Measurements from ENCODE around the gene EDAR. TPM values are rescaled to one million over a fixed set of nuclear protein-coding genes. Genes with fewer than 3 reads are reported as not detected.
A peak's percentile ranks its signal among the peaks of the same experiment; 100 is the strongest.

Gene EDAR
- total and polyA plus RNA-seq, 9 of the 15 experiments (the other 6 are each of a cell fraction or from before 2014, with no cell fraction given) = 0.01 TPM; not detected in 8

- TF ChIP-seq, protein P1, sequence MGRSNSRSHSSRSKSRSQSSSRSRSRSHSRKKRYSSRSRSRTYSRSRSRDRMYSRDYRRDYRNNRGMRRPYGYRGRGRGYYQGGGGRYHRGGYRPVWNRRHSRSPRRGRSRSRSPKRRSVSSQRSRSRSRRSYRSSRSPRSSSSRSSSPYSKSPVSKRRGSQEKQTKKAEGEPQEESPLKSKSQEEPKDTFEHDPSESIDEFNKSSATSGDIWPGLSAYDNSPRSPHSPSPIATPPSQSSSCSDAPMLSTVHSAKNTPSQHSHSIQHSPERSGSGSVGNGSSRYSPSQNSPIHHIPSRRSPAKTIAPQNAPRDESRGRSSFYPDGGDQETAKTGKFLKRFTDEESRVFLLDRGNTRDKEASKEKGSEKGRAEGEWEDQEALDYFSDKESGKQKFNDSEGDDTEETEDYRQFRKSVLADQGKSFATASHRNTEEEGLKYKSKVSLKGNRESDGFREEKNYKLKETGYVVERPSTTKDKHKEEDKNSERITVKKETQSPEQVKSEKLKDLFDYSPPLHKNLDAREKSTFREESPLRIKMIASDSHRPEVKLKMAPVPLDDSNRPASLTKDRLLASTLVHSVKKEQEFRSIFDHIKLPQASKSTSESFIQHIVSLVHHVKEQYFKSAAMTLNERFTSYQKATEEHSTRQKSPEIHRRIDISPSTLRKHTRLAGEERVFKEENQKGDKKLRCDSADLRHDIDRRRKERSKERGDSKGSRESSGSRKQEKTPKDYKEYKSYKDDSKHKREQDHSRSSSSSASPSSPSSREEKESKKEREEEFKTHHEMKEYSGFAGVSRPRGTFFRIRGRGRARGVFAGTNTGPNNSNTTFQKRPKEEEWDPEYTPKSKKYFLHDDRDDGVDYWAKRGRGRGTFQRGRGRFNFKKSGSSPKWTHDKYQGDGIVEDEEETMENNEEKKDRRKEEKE (IDR thresholded peaks at IDR 0.05; ENCODE audit: borderline replicate concordance in 1 of 2, control insufficient read depth in 1 of 2, low read depth in 2 of 2, low read length in 1 of 2) = no peak
- TF ChIP-seq SAFB (IDR thresholded peaks at IDR 0.05; ENCODE audit: borderline replicate concordance, low read depth, low read length) = no peak
- no peak for TF ChIP-seq BMI1 (IDR thresholded peaks at IDR 0.05; ENCODE audit: low read length)
- TF ChIP-seq, protein P2, sequence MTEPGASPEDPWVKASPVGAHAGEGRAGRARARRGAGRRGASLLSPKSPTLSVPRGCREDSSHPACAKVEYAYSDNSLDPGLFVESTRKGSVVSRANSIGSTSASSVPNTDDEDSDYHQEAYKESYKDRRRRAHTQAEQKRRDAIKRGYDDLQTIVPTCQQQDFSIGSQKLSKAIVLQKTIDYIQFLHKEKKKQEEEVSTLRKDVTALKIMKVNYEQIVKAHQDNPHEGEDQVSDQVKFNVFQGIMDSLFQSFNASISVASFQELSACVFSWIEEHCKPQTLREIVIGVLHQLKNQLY (CRISPR knock-in tag; conservative IDR thresholded peaks at IDR 0.05) = no peak
- TF ChIP-seq ETV5 (CRISPR knock-in tag; IDR thresholded peaks at IDR 0.05; ENCODE audit: low read depth) = no peak
- no peak for TF ChIP-seq RBM25 (IDR thresholded peaks at IDR 0.05; ENCODE audit: low read depth, low read length, severe bottlenecking)
- TF ChIP-seq U2AF2 (optimal IDR thresholded peaks at IDR 0.05; ENCODE audit: low read depth, low read length) = no peak
- TF ChIP-seq ZNF449 (CRISPR knock-in tag; IDR thresholded peaks at IDR 0.05) = no peak
- TF ChIP-seq NFIC (IDR thresholded peaks at IDR 0.05) = peak; percentile 73
- TF ChIP-seq LCOR (CRISPR knock-in tag; IDR thresholded peaks at IDR 0.05) = no peak
- no peak for TF ChIP-seq NR1H2 (CRISPR knock-in tag; IDR thresholded peaks at IDR 0.05)
- no peak for TF ChIP-seq CHAMP1 (IDR thresholded peaks at IDR 0.05)
- TF ChIP-seq ARID2 (IDR thresholded peaks at IDR 0.05) = no peak
- TF ChIP-seq CBFA2T2 (conservative IDR thresholded peaks at IDR 0.05) = no peak
- no peak for TF ChIP-seq ZNF184 (CRISPR knock-in tag; IDR thresholded peaks at IDR 0.05)
- no peak for TF ChIP-seq XRCC3 (IDR thresholded peaks at IDR 0.05)
- TF ChIP-seq HNRNPK (IDR thresholded peaks at IDR 0.05; ENCODE audit: low read depth, low read length, poor library complexity, severe bottlenecking) = no peak
- TF ChIP-seq CHD1 (IDR thresholded peaks at IDR 0.05; ENCODE audit: low read length) = no peak
- no peak for TF ChIP-seq MCM2 (IDR thresholded peaks at IDR 0.05; ENCODE audit: low read depth)
- TF ChIP-seq RBFOX2 (IDR thresholded peaks at IDR 0.05; ENCODE audit: low read depth, low read length) = peak; percentile 75
These were observed 42.6 kb upstream of the EDAR start (continued) for GRCh38 chr2:109031476-109032228.

Measured in K562 (cell line).